Mesenchymal stem cell (in vitro differentiated cells and primary cell): ENCODE measurements around the gene B2M.
A peak's percentile ranks its signal among the peaks of the same experiment; 100 is the strongest.

Experiments
- DNase-seq: peaks from one replicate; pipeline ENCODE4 v3.0.0-alpha.2; 2013
- H2AFZ ChIP-seq: one replicate; pipeline ENCODE4 v1.6.1; 2013; ENCODE audit warnings: low read depth, mild to moderate bottlenecking, control low read depth, inconsistent platforms, low read length, moderate library complexity
- H2AK5ac ChIP-seq: 2 replicates; pipeline ENCODE4 v1.6.1; 2013; ENCODE audit warnings: low read length, moderate library complexity, mild to moderate bottlenecking, inconsistent platforms; ENCODE audit not compliant: severe bottlenecking
- H2BK120ac ChIP-seq: one replicate; pipeline ENCODE4 v1.6.1; 2013; ENCODE audit warnings: low read depth, mild to moderate bottlenecking, inconsistent platforms, low read length, moderate library complexity
- H2BK12ac ChIP-seq, 2 experiments: one replicate each; pipeline ENCODE4 v1.6.1; 2013; ENCODE audit warnings: inconsistent platforms in 2 of 2, low read length in 2 of 2, mild to moderate bottlenecking in 2 of 2, moderate library complexity in 2 of 2, control low read depth in 1 of 2
- H2BK15ac ChIP-seq: one replicate; pipeline ENCODE4 v1.6.1; 2013; ENCODE audit warnings: mild to moderate bottlenecking, low read depth, inconsistent platforms; ENCODE audit not compliant: poor library complexity, severe bottlenecking
- H2BK5ac ChIP-seq: 2 replicates; pipeline ENCODE4 v1.6.1; 2013; ENCODE audit warnings: low read depth, mild to moderate bottlenecking, low read length, control low read depth, inconsistent platforms; ENCODE audit not compliant: poor library complexity, severe bottlenecking
- H3K14ac ChIP-seq, 2 experiments: one replicate each; pipeline ENCODE4 v1.6.1; 2013; ENCODE audit warnings: inconsistent platforms in 2 of 2, low read length in 2 of 2, control low read depth in 1 of 2, mild to moderate bottlenecking in 1 of 2, moderate library complexity in 1 of 2
- H3K18ac ChIP-seq, 2 experiments: one replicate each; pipeline ENCODE4 v1.6.1; 2013; ENCODE audit warnings: inconsistent platforms in 2 of 2, low read length in 2 of 2, control low read depth in 1 of 2, low read depth in 1 of 2, mild to moderate bottlenecking in 1 of 2
- H3K23ac ChIP-seq, 2 experiments: one replicate each; pipeline ENCODE4 v1.6.1; 2013; ENCODE audit warnings: inconsistent platforms in 2 of 2, low read length in 2 of 2, mild to moderate bottlenecking in 2 of 2, moderate library complexity in 2 of 2, control low read depth in 1 of 2
- H3K27ac ChIP-seq: 2 replicates; pipeline ENCODE4 v1.5.1; 2013; ENCODE audit warnings: mild to moderate bottlenecking, moderate library complexity, low read length, control low read depth, inconsistent platforms; ENCODE audit not compliant: poor library complexity, severe bottlenecking
- H3K27me3 ChIP-seq, 2 experiments: 2 replicates each; pipeline versions ENCODE4 v1.6.1 to v1.7.0; 2013; ENCODE audit warnings: low read length in 2 of 2, mild to moderate bottlenecking in 2 of 2, moderate library complexity in 2 of 2, control low read depth in 1 of 2, inconsistent platforms in 1 of 2; ENCODE audit not compliant: control insufficient read depth in 1 of 2, insufficient read depth in 1 of 2
- H3K36me3 ChIP-seq, 2 experiments: 2 replicates each; pipeline versions ENCODE4 v1.6.1 to v1.7.0; 2013; ENCODE audit warnings: low read length in 2 of 2, control low read depth in 1 of 2, inconsistent platforms in 1 of 2, low read depth in 1 of 2, mild to moderate bottlenecking in 1 of 2; ENCODE audit not compliant: insufficient read depth in 2 of 2, control insufficient read depth in 1 of 2
- H3K4ac ChIP-seq, 2 experiments: one replicate each; pipeline ENCODE4 v1.6.1; 2013; ENCODE audit warnings: inconsistent platforms in 2 of 2, low read length in 2 of 2, mild to moderate bottlenecking in 2 of 2, moderate library complexity in 2 of 2, control low read depth in 1 of 2, low read depth in 1 of 2
- H3K4me1 ChIP-seq: 2 replicates; pipeline ENCODE4 v1.6.1; 2013; ENCODE audit warnings: low read depth, low read length, control low read depth; ENCODE audit not compliant: control insufficient read depth, insufficient read depth
- H3K4me2 ChIP-seq: 2 replicates; pipeline ENCODE4 v1.6.1; 2013; ENCODE audit warnings: low read length, mild to moderate bottlenecking, inconsistent platforms; ENCODE audit not compliant: poor library complexity, severe bottlenecking
- H3K4me3 ChIP-seq, 2 experiments: 2 replicates each; pipeline versions ENCODE4 v1.5.1 to v1.7.0; 2013; ENCODE audit warnings: low read length in 2 of 2, mild to moderate bottlenecking in 2 of 2, control low read depth in 1 of 2, low read depth in 1 of 2; ENCODE audit not compliant: insufficient read depth in 1 of 2
- H3K79me1 ChIP-seq: replicated peaks from 2 replicates; pipeline ENCODE4 v1.6.1; 2013; ENCODE audit warnings: mild to moderate bottlenecking, control low read depth, low read length, inconsistent platforms; ENCODE audit not compliant: poor library complexity, severe bottlenecking
- H3K9ac ChIP-seq: 2 replicates; pipeline ENCODE4 v1.7.0; 2013; ENCODE audit warnings: mild to moderate bottlenecking, low read length, moderate library complexity
- H3K9me3 ChIP-seq: 2 replicates; pipeline ENCODE4 v1.7.0; 2013; ENCODE audit warnings: mild to moderate bottlenecking, low read length; ENCODE audit not compliant: control insufficient read depth
- H4K8ac ChIP-seq: one replicate; pipeline ENCODE4 v1.6.1; 2013; ENCODE audit warnings: inconsistent platforms, mild to moderate bottlenecking, low read length, moderate library complexity
- H4K91ac ChIP-seq: one replicate; pipeline ENCODE4 v1.6.1; 2013; ENCODE audit warnings: mild to moderate bottlenecking, low read length, inconsistent platforms
- WGBS: methylation state at CpG from one replicate; pipeline ENCODE4 v1.1.7; 2013; ENCODE audit warnings: mixed read lengths; 5-methylcytosine and 5-hydroxymethylcytosine counted together

Gene B2M

GRCh38 chr15:44706946-44707636 lies 4.2 kb upstream of the B2M start:
- H2AK5ac ChIP-seq = no peak overlapping the region
- H2BK15ac ChIP-seq = no peak overlapping the region
- H3K23ac ChIP-seq = no peak overlapping the region
- no peak for DNase-seq
- H2AFZ ChIP-seq = no peak overlapping the region
- no peak overlapping the region for H3K4me2 ChIP-seq
- H3K36me3 ChIP-seq = peaks cover 0 to 4% of the 10 kb centered on the region in 2 experiments
- no peaks in the 10 kb centered on the region for H3K27me3 ChIP-seq
- no peak overlapping the region for H3K14ac ChIP-seq
- WGBS = 81% methylated on average over 2 of the region's 2 CpGs
- no peak overlapping the region for H2BK5ac ChIP-seq
- H3K18ac ChIP-seq = no peak overlapping the region
- no peak overlapping the region for H3K4ac ChIP-seq
- H4K8ac ChIP-seq = no peak overlapping the region
- H3K9me3 ChIP-seq = peaks cover 3% of the 10 kb centered on the region
- peaks cover 3% of the 10 kb centered on the region for H3K79me1 ChIP-seq
- no peak overlapping the region for H3K4me3 ChIP-seq
- H3K4me1 ChIP-seq = no peaks in the 10 kb centered on the region
- H4K91ac ChIP-seq = peak overlapping the region; percentile 8
- no peak overlapping the region for H3K27ac ChIP-seq
- H2BK12ac ChIP-seq = no peak overlapping the region
- H2BK120ac ChIP-seq = no peak overlapping the region
- no peak overlapping the region for H3K9ac ChIP-seq

- H3K9ac ChIP-seq = peak overlapping the region; percentile 99
- peak overlapping the region in 1 of 2 experiments; percentile 38 for H3K18ac ChIP-seq
- DNase-seq = peak; percentile 78
- peak overlapping the region; percentile 75 to 86 for H3K4me3 ChIP-seq
- peak overlapping the region; percentile 12 for H4K8ac ChIP-seq
- H3K23ac ChIP-seq = no peak overlapping the region
- peak overlapping the region; percentile 87 for H3K27ac ChIP-seq
- 34% methylated on average over 10 of the region's 11 CpGs for WGBS
- peaks cover 0 to 20% of the 10 kb centered on the region in 2 experiments for H3K36me3 ChIP-seq
- H2AK5ac ChIP-seq = no peak overlapping the region
- peak overlapping the region; percentile 47 to 62 for H3K4ac ChIP-seq
- H2BK15ac ChIP-seq = no peak overlapping the region
- no peaks in the 10 kb centered on the region for H3K27me3 ChIP-seq
- no peak overlapping the region for H4K91ac ChIP-seq
- H2BK5ac ChIP-seq = peak overlapping the region; percentile 63
- peaks cover 3% of the 10 kb centered on the region for H3K4me1 ChIP-seq
- peak overlapping the region; percentile 78 for H2AFZ ChIP-seq
- no peak overlapping the region for H3K14ac ChIP-seq
- peaks cover 6% of the 10 kb centered on the region for H3K79me1 ChIP-seq
- peak overlapping the region; percentile 87 for H3K4me2 ChIP-seq
- H3K9me3 ChIP-seq = no peaks in the 10 kb centered on the region
- peak overlapping the region; percentile 71 for H2BK120ac ChIP-seq
- no peak overlapping the region for H2BK12ac ChIP-seq
Observed at GRCh38 chr15:44710236-44711095, 851 bp upstream of the B2M start.

GRCh38 chr15:44711743-44712345 lies 527 bp downstream of the B2M start:
- Histone ChIP-seq H3K4me1 (peaks cover 3% of the 10 kb centered on the region), H3K14ac (peak overlapping the region in 1 of 2 experiments; percentile 98), H2AFZ (peak overlapping the region; percentile 24), H3K9ac (peak overlapping the region; percentile 99), H2BK5ac (peak overlapping the region; percentile 3), H2BK12ac (peak overlapping the region in 1 of 2 experiments; percentile 37), H2AK5ac (no peak overlapping the region), H3K4me3 (peak overlapping the region; percentile 79 to 86), H4K91ac (peak overlapping the region; percentile 58), H3K9me3 (no peaks in the 10 kb centered on the region), H2BK15ac (no peak overlapping the region), H3K36me3 (peaks cover 7 to 34% of the 10 kb centered on the region in 2 experiments), H3K4ac (peak overlapping the region; percentile 24 to 85), H3K18ac (peak overlapping the region; percentile 81 to 98), H2BK120ac (peak overlapping the region; percentile 54), H3K4me2 (peak overlapping the region; percentile 87), H3K23ac (peak overlapping the region in 1 of 2 experiments; percentile 90), H3K79me1 (peaks cover 12% of the 10 kb centered on the region), H3K27me3 (no peaks in the 10 kb centered on the region), H4K8ac (peak overlapping the region; percentile 65), H3K27ac (peak overlapping the region; percentile 64)
- WGBS = under 1% methylated on average over 30 of the region's 46 CpGs
- DNase-seq = peak; percentile 61
